IgD-negative memory B cell (primary cell): ENCODE measurements around the gene HEG1. TPM values are rescaled to one million over a fixed set of nuclear protein-coding genes. Genes with fewer than 3 reads are reported as not detected.
A peak's percentile ranks its signal among the peaks of the same experiment; 100 is the strongest.
"Not testable (repeated sequence)": the region's sequence is repeated elsewhere in the genome, so short reads cannot be mapped to it uniquely, and the experiment has no call there.

ENCODE experiments used
- H3K27ac Mint-ChIP-seq, 3 donors: one replicate each; pipeline ENCODE4 v1.8.0; 2020 to 2022; ENCODE audit warnings: mild to moderate bottlenecking in 3 of 3, mixed read lengths in 3 of 3, moderate library complexity in 1 of 3
- H3K27me3 Mint-ChIP-seq: one replicate; pipeline ENCODE4 v1.8.0; 2021; ENCODE audit warnings: mixed read lengths
- H3K36me3 Mint-ChIP-seq: one replicate; pipeline ENCODE4 v1.8.0; 2020; ENCODE audit warnings: mild to moderate bottlenecking, mixed read lengths
- H3K4me1 Mint-ChIP-seq, 3 donors: one replicate each; pipeline ENCODE4 v1.8.0; 2020 to 2022; ENCODE audit warnings: mixed read lengths in 3 of 3, mild to moderate bottlenecking in 1 of 3
- H3K4me3 Mint-ChIP-seq, 4 donors: one replicate each; pipeline ENCODE4 v1.8.0; 2020 to 2022; ENCODE audit warnings: mild to moderate bottlenecking in 4 of 4, mixed read lengths in 4 of 4, moderate library complexity in 3 of 4
- H3K9me3 Mint-ChIP-seq, 3 donors: one replicate each; pipeline ENCODE4 v1.8.0; 2020 to 2021; ENCODE audit warnings: mixed read lengths in 3 of 3, mild to moderate bottlenecking in 1 of 3
- polyA plus RNA-seq: library from polyadenylated mRNA; unstranded; fragments of 300-500 nt; fragmentation: Illumina TruSeq; gene quantifications from one replicate; pipeline ENCODE4 v1.2.3, GENCODE V29; 2021

HEG1 gene
- polyA plus RNA-seq, 1 donor from 2014 or later: 1.5 TPM

DNA sequence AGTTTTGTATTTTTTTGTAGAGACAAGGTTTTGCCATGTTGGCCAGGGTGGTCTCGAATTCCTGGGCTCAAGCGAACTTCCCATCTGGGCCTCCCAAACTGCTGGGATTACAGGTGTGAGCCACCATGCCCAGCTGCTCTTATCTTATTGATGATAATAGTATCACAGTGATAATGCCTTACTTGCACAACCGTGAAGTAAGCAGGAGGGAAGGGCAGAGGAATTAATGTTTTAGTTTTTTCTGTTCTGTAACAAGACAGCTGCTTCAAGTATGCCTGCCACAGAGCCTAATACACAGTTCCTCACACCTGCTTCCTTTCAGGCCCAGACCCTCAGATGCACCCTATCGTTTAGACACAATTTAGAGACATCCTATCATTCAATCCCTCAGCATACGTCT lies 95.1 kb downstream of the HEG1 start:
- H3K36me3 Mint-ChIP-seq: no peaks in the 10 kb centered on the region
- H3K4me3 Mint-ChIP-seq: no peak overlapping the region
- H3K9me3 Mint-ChIP-seq: peaks cover 0 to 2% (median 0%) of the 10 kb centered on the region in 3 donors
- no peak overlapping the region for H3K27ac Mint-ChIP-seq
- H3K27me3 Mint-ChIP-seq: peaks cover 9% of the 10 kb centered on the region
- H3K4me1 Mint-ChIP-seq: peaks cover 0 to 8% (median 0%) of the 10 kb centered on the region in 3 donors

DNA sequence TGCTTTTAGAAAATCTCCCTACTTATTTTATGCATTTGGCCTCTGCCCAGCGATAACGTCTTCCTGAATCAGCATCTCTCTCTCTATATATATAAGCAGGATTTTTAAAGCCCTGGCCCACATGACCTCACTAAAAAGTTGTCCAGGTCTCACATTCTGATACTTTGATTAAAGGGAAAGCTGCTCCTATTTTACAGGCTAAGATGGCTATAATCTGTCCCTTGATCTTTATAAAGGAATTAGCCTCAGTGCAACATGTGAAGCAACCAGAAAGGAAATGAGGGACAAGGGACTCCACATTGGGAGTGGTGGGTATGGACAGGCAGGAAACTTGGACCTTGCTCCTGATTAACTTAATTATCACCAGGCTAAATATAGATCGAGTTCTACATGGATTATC lies 95.7 kb downstream of the HEG1 start:
- Mint-ChIP-seq H3K27me3 (peaks cover 9% of the 10 kb centered on the region), H3K4me3 (no peak overlapping the region), H3K27ac (no peak overlapping the region), H3K36me3 (no peaks in the 10 kb centered on the region), H3K4me1 (peaks cover 0 to 8% (median 0%) of the 10 kb centered on the region in 3 donors), H3K9me3 (peaks cover 0 to 8% (median 0%) of the 10 kb centered on the region in 3 donors)

DNA sequence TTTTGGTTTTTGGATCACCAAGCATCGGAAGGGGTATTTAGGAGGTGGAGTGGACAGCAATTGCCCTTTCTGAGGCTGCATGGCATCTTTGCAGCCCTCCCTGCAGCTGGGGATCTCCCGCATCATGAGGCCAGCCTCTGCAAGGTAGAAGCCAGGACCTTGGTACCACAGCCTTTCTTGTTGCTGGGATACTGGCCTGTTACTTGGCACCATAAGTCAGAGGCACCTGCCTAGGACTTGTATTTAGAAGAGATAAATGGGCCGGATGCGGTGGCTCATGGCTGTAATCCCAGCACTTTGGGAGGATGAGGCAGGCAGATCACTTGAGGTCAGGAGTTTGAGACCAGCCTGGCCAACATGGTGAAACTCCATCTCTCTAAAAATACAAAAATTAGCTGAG lies 97.8 kb downstream of the HEG1 start:
- H3K27me3 Mint-ChIP-seq, H3K4me1 Mint-ChIP-seq, H3K27ac Mint-ChIP-seq, H3K4me3 Mint-ChIP-seq, H3K9me3 Mint-ChIP-seq, H3K36me3 Mint-ChIP-seq: not testable (repeated sequence)

DNA sequence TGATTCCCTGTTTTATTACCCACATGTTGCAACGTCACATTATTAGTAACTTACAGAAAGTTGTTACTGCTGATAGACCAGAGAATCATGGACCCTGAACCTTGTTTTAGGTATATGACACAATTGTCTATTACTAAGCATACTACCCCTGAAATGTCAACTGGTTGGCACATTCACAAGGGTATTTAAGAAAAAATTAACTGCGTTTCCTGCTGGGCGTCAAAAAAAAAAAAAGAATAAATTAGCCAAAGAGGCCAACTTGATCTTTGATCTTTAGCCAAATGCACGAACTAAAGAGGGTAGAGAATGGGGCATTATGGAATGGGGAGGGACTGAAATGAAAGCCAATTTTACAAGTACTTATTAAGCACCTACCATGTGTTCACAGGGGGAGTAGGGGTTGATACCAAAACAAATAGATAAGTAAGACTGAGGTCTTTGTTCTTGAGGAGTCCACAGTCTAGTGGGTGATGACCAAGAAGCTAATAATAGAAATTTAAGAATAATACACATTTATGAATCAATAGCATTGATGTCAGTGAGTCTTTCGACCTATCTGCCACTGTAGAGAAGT lies 103.4 kb downstream of the HEG1 start:
- Mint-ChIP-seq H3K27ac (no peak overlapping the region), H3K36me3 (no peaks in the 10 kb centered on the region), H3K4me1 (no peaks in the 10 kb centered on the region), H3K9me3 (peaks cover 0 to 9% (median 0%) of the 10 kb centered on the region in 3 donors), H3K27me3 (peaks cover 4% of the 10 kb centered on the region), H3K4me3 (no peak overlapping the region)

DNA sequence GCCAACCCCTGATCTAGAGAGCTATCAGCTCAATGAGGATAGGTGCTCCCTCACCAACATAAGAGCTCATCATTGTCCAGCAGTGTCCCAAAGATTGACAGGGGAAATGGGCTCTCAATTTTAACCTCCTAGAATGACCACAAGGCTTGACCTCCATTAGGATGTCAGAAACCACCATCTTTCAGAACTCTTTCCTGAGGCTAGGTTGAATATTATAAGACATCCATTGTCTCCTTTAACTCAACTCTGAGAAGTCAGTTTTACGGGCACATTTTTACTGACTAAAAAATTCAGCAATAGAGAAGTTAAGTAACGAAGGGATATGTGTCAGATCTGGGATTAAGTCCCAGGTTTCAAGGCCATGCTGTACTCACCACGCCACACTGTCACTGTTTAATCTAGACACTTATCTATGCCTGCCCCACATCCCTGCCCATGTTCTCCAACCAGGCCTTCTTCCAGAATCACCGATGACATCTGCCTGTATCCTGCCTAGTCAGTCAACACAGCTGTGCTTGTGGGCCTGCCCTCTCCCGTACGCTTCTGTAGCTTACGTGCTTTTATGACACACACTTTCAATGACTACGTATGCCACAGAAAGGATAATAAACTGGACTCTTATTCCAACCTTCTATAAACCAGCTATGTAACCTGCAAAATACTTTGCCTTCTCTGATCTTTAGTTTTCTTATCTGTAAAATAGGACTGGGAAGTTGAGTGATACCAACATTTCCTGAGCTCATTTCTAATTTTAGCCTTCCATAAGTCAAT lies 104.1 kb downstream of the HEG1 start:
- no peak overlapping the region for H3K4me3 Mint-ChIP-seq
- H3K4me1 Mint-ChIP-seq: no peaks in the 10 kb centered on the region
- H3K36me3 Mint-ChIP-seq: no peaks in the 10 kb centered on the region
- H3K27ac Mint-ChIP-seq: no peak overlapping the region
- H3K27me3 Mint-ChIP-seq: peaks cover 4% of the 10 kb centered on the region
- peaks cover 0 to 9% (median 0%) of the 10 kb centered on the region in 3 donors for H3K9me3 Mint-ChIP-seq

DNA sequence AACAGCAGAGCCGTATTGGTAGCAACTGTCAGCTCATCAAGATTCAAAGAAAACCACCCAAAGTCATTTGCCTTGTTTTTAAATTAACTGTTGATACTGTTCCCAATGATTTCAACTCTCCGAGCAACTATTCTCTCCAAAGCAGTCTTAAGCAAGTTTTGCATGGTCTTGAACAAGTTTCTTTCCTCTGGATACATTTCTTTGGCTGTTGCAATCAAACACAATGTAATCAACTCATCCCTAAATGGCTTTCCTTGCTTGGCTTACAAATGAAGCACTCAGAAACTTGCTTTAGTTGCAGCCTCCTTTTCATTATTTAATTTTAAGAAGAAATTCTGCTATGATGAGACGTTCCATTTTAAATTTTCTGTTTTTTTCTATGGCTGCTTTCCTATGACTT lies 105.8 kb downstream of the HEG1 start:
- no peaks in the 10 kb centered on the region for H3K36me3 Mint-ChIP-seq
- H3K4me1 Mint-ChIP-seq: no peaks in the 10 kb centered on the region
- no peak overlapping the region for H3K27ac Mint-ChIP-seq
- peaks cover 0 to under 1% (median 0%) of the 10 kb centered on the region in 3 donors for H3K9me3 Mint-ChIP-seq
- peaks cover 4% of the 10 kb centered on the region for H3K27me3 Mint-ChIP-seq
- H3K4me3 Mint-ChIP-seq: no peak overlapping the region

DNA sequence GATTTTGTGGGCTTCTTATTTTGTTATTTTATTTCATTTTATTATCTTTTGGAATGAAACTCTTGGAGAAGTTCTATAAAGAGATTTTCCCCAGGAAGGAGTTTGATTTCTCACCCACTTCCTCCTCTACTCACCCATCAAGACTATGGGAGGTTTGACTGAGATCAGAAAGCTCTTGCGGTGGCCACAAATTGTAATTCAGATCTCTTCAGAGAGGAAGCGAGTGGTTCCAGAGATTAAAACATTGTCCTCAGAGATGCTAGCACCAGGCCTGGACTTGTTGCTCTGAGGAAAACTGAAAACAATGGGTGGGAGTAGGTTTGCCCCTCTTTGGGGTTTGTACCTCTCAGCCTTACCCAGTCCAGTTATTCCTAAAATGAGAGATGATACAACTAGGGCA lies 113.2 kb downstream of the HEG1 start:
- Mint-ChIP-seq H3K27me3 (peaks cover 10% of the 10 kb centered on the region), H3K36me3 (no peaks in the 10 kb centered on the region), H3K4me3 (no peak overlapping the region), H3K27ac (no peak overlapping the region), H3K4me1 (no peaks in the 10 kb centered on the region), H3K9me3 (no peaks in the 10 kb centered on the region)

DNA sequence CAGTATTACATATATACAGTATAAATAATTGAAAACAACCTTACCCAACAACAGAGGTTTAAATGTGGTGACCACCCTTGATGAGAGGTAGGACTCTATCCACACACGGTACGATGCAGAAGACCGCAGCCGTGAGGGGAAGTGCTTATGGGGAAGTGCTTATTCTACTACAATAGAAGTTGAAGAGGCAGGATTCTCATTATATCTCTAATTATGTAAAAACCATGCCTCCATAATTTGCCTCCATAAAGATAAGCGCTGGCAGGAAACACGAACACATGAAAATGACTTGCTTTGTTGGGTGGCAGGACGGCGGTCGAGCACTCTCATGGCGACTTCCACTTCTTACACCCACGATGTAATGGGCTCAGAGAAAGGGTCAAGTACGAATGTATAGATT lies 114.0 kb downstream of the HEG1 start:
- H3K27me3 Mint-ChIP-seq: peaks cover 14% of the 10 kb centered on the region
- H3K4me3 Mint-ChIP-seq: peak overlapping the region in 1 of 4 donors; percentile 49
- H3K36me3 Mint-ChIP-seq: peaks cover 2% of the 10 kb centered on the region
- peaks cover 0 to 3% (median 0%) of the 10 kb centered on the region in 3 donors for H3K9me3 Mint-ChIP-seq
- H3K27ac Mint-ChIP-seq: no peak overlapping the region
- H3K4me1 Mint-ChIP-seq: no peaks in the 10 kb centered on the region

DNA sequence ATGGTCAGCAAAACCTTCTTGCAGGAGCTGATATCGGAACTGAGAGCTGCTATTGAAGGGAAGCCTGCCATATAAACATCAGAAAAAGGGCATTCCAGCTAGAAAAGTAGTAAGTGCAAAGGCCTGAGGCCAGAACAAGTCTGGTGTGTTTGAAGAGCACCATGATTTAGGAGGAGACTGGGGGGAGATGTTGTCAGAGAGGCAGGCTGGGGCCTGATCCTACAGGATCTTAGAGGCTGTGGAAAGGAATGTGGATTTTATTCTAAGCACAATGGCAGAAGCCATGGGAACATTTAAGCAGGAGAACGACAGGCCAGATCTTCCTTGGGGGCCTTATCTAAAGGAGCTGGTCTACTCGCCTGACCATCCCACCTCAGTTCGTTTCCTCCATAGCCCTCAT lies 116.1 kb downstream of the HEG1 start:
- H3K27ac Mint-ChIP-seq: no peak overlapping the region
- H3K27me3 Mint-ChIP-seq: peaks cover 14% of the 10 kb centered on the region
- H3K4me1 Mint-ChIP-seq: no peaks in the 10 kb centered on the region
- H3K9me3 Mint-ChIP-seq: peaks cover 0 to 3% (median 0%) of the 10 kb centered on the region in 3 donors
- H3K4me3 Mint-ChIP-seq: no peak overlapping the region
- H3K36me3 Mint-ChIP-seq: peaks cover 2% of the 10 kb centered on the region

DNA sequence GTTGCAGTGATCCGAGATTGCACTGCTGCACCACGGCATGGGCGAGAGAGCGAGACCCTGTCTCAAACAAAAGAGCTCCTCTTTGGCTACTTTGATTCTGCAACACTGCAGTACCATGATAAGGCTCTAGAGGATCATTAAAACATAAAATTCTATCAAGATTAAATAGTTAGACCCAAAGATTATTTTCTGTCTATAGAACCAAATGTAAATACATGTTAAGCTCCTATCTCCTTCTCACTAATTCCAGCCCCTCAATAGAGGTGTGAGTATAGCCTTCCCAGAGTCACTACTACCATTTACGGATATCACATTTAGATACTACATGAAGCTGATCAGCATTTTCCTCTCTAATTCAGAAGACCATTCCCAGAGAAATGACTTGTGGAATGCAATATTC lies 116.9 kb downstream of the HEG1 start:
- Mint-ChIP-seq H3K4me1 (no peaks in the 10 kb centered on the region), H3K9me3 (peaks cover 0 to 3% (median 0%) of the 10 kb centered on the region in 3 donors), H3K27ac (no peak overlapping the region), H3K4me3 (no peak overlapping the region), H3K36me3 (peaks cover 2% of the 10 kb centered on the region), H3K27me3 (peaks cover 16% of the 10 kb centered on the region)

DNA sequence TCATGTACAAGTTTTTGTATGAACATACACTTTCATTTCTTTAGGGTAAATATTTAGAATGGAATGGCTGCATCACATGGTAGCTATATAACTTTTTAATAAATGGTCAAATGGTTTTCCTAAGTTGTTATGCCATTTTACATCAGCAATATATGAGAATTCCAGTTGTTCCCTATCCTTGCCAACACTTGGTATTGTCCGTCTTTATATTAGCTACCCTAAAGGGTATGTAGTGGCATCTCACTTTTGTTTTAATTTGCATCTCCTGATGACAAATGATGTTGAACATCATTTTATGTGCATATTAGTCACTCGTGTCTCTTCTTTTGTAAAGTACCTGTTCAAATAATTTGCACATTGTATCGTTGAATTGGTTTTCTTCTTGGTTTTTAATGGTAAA lies 118.7 kb downstream of the HEG1 start:
- peaks cover 0 to 3% (median 0%) of the 10 kb centered on the region in 3 donors for H3K9me3 Mint-ChIP-seq
- peaks cover 2% of the 10 kb centered on the region for H3K36me3 Mint-ChIP-seq
- H3K27ac Mint-ChIP-seq: no peak overlapping the region
- no peak overlapping the region for H3K4me3 Mint-ChIP-seq
- H3K27me3 Mint-ChIP-seq: peaks cover 17% of the 10 kb centered on the region
- no peaks in the 10 kb centered on the region for H3K4me1 Mint-ChIP-seq

DNA sequence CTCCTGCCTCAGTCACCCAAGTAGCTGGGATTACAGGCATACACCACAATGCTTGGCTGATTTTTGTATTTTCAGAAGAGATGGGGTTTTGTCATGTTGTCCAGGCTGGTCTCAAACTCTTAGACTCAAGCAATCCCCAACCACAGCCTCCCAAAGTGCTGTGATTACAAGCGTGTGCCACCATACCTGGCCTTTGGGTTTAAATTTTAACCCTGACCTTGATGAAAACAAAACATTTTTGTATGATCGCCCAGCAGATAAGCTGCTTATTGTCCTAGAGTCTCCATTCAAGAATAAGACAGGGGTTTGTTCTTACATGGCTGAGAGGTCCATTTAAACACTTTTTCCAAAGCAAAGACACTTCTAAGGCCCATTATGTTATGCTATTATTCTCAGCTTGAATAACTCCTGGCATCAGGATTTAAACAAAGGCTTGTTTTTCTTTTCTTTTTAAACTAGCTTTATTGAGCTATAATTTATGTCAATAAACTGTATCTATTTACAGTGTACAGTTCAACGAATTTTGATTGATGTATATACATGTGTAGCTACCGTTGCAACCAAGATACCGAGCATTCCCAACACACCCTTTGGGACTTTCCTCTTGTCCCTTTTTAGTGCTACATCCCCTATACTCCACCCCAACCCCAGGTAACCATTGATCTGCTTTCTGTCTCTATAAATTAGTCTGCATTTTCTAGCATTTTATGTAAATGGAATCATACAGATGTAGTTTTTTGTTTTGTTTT lies 119.8 kb downstream of the HEG1 start:
- Mint-ChIP-seq H3K4me1 (no peaks in the 10 kb centered on the region), H3K27ac (no peak overlapping the region), H3K4me3 (no peak overlapping the region), H3K9me3 (peaks cover 0 to 3% (median 0%) of the 10 kb centered on the region in 3 donors), H3K27me3 (peaks cover 15% of the 10 kb centered on the region), H3K36me3 (peaks cover 2% of the 10 kb centered on the region)

DNA sequence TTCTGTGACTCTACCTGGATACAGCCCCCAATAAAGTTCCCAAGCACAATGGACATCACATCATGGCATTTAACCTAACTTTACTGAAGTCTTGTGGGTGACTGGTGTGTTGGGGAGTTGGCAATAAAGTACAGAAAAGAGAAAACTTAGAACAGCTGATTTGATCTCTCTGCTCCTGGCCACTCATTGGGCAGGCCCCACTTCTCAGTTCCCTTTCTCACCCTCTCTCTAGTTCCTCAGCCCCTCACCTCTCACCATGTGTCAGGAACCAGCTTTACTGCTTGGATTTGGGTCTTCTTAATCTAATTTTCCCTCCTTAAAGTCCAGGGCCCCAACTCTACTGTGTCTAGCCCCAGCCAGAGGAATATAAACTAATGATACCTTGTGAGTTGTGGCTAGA lies 120.5 kb downstream of the HEG1 start:
- H3K36me3 Mint-ChIP-seq: peaks cover 2% of the 10 kb centered on the region
- no peaks in the 10 kb centered on the region for H3K4me1 Mint-ChIP-seq
- H3K4me3 Mint-ChIP-seq: no peak overlapping the region
- peak overlapping the region in 1 of 3 donors; percentile 9 for H3K27ac Mint-ChIP-seq
- H3K27me3 Mint-ChIP-seq: peaks cover 13% of the 10 kb centered on the region
- peaks cover 0 to 3% (median 0%) of the 10 kb centered on the region in 3 donors for H3K9me3 Mint-ChIP-seq

DNA sequence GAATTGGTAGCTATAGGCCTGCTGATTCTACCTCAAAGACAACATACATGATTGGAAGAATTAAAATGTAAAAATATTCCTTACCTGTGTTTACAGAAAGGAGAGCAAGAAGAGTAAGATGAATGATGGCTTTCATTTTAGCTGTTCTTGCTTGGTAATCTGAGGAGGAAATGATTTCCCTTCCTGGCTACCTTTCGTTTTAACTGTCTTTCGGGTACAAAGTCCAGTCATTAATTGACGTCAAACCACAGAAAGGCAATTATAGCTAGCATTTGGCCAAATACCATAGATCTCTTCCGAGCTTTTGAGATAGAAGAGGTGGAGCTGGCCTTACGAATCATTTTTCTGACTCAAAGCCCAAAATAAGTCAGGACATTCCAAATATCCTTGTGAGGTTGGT lies 121.2 kb downstream of the HEG1 start, which contains the start of gene MUC13:
MUC13 (minus strand) TSS at position 175 of the 400 bp plus-strand sequence; CDS start at position 136, 39 bp downstream.
- Mint-ChIP-seq H3K9me3 (peaks cover 0 to 3% (median 0%) of the 10 kb centered on the region in 3 donors), H3K27me3 (peaks cover 13% of the 10 kb centered on the region), H3K4me1 (no peaks in the 10 kb centered on the region), H3K4me3 (no peak within 1 kb of the TSS), H3K27ac (peak within 1 kb of the TSS in 1 of 3 donors; percentile 9), H3K36me3 (peaks cover 2% of the 10 kb centered on the region)
